Measurements from ENCODE around the gene DNLZ. TPM values are rescaled to one million over a fixed set of nuclear protein-coding genes. Genes with fewer than 3 reads are reported as not detected.

The DNLZ gene
- total RNA-seq, 4 donors from 2014 or later, result 6.8 to 29.4 (median 27.3) TPM

DNA sequence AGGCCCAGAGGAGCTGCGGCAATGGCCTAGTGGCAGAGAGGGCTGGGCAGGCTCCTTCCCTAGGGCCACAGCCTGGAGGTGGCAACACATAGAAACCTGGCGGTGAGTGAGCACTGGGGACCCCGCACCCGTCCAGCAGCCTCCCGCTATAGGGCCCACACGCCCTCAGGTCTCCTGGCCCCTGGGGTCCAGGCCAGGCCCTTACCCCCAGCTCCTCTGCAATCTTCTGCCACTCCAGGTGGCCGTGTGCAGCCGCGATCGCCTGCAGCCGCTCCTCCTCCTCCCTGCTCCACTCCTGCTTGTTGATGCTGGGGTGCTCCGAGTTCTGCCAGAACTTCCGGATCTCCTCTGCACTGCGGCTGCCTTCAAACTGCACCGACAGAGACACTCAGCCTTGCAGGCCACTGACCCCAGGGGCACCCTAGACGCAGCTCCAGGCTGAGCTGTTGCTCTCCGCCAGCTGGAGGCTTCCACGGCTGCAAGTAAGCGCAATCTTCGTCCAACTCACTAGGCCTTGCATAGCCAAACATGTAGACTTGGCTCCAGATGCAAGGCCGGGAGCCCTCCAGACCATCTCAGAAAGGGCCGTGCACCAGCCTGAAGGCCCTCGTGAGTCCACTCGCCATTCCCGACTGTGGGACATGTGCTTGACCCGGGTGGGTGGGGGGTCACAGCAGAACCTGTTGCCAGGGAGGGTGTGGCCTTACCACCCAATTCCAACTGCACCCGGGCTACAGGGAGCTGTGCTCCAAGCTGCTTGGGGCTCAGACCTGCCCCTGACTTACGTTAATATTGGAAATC lies 28.4 kb upstream of the DNLZ start:
- no peaks in the 10 kb centered on the region for H3K36me3 ChIP-seq
- intact Hi-C loops (cut with DNase I; ENCODE audit: low total_unique reads), result no loop called here
- DNase-seq, result no peak
- H3K9me3 ChIP-seq, result no peaks in the 10 kb centered on the region
- no peak overlapping the region for H3K27ac ChIP-seq
- no peaks in the 10 kb centered on the region for H3K4me1 ChIP-seq
- no peaks in the 10 kb centered on the region for H3K27me3 ChIP-seq
- TF ChIP-seq POLR2A (IDR thresholded peaks at IDR 0.05), result no peak
- TF ChIP-seq, protein P1, sequence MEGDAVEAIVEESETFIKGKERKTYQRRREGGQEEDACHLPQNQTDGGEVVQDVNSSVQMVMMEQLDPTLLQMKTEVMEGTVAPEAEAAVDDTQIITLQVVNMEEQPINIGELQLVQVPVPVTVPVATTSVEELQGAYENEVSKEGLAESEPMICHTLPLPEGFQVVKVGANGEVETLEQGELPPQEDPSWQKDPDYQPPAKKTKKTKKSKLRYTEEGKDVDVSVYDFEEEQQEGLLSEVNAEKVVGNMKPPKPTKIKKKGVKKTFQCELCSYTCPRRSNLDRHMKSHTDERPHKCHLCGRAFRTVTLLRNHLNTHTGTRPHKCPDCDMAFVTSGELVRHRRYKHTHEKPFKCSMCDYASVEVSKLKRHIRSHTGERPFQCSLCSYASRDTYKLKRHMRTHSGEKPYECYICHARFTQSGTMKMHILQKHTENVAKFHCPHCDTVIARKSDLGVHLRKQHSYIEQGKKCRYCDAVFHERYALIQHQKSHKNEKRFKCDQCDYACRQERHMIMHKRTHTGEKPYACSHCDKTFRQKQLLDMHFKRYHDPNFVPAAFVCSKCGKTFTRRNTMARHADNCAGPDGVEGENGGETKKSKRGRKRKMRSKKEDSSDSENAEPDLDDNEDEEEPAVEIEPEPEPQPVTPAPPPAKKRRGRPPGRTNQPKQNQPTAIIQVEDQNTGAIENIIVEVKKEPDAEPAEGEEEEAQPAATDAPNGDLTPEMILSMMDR (IDR thresholded peaks at IDR 0.05), result no peak
- no peak overlapping the region for H3K4me3 ChIP-seq

DNA sequence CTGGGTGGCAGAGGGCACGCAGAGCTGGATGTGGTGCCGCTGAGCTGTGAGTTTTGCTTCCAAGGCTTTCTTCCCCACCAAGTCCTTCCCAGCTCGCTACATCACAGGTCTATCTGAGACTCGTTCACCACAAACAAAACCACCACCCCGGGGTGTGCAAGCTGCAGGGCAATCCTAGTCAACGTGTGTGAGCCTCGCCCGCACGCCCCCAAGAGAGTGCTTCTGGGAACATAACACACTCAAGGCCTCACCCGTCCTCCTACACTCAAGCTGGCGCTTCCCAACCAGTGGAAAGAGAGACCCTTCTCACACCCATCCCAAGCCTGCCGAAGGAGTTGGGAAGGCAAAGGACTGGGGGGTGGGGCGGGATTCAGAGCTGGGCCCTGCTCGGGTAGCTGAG lies 25.9 kb upstream of the DNLZ start:
- Histone ChIP-seq H3K4me1 (no peaks in the 10 kb centered on the region), H3K36me3 (no peaks in the 10 kb centered on the region), H3K4me3 (no peak overlapping the region), H3K27ac (no peak overlapping the region), H3K27me3 (no peaks in the 10 kb centered on the region), H3K9me3 (no peaks in the 10 kb centered on the region)
- intact Hi-C loops (cut with DNase I; ENCODE audit: low total_unique reads), result no loop called here
- no peak for DNase-seq
- TF ChIP-seq, protein P1 (IDR thresholded peaks at IDR 0.05), result no peak
- no peak for TF ChIP-seq POLR2A (IDR thresholded peaks at IDR 0.05)

DNA sequence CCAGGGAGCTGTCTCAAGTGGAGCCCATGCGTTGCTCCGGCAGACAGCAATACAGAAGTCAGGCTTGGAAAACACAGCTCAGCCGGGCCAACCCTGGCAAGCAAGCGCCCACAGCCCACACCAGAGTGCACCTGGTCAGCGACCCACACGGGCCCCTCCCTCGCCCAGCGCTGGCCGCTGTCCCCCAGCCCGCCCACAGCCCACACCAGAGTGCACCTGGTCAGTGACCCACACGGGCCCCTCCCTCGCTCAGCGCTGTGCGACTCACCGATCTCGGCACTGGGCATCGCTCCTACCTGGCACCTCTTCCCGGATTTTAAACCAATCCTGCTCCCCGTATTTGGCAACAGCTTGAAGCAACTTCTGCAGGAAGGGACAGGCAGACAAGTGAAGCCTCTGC lies 23.7 kb upstream of the DNLZ start:
- Histone ChIP-seq H3K36me3 (no peaks in the 10 kb centered on the region), H3K4me1 (no peaks in the 10 kb centered on the region), H3K4me3 (no peak overlapping the region), H3K9me3 (no peaks in the 10 kb centered on the region), H3K27ac (no peak overlapping the region), H3K27me3 (no peaks in the 10 kb centered on the region)
- TF ChIP-seq, protein P1 (IDR thresholded peaks at IDR 0.05), result no peak
- no peak for TF ChIP-seq POLR2A (IDR thresholded peaks at IDR 0.05)
- DNase-seq, result no peak
- intact Hi-C loops (cut with DNase I; ENCODE audit: low total_unique reads), result no loop called here

DNA sequence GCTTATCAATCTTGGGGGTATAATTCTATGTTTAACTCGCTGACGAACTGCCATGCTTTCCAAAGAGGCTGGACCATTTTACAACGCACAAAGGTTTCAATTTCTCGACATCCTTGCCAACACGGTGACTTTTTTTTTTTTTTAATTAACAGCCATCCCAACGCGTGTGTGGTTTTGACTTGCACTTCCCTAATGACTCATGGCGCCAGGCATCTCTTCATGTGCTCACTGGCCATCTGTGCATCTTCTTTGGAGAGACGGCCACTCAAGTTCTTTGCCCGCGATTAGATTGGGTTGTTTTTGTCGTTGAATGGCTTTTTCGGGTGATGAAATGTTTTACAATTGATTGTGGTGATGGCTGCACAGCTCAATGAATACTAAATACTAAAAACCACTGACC lies 22.5 kb upstream of the DNLZ start:
- intact Hi-C loops (cut with DNase I; ENCODE audit: low total_unique reads), result no loop called here
- no peaks in the 10 kb centered on the region for H3K27me3 ChIP-seq
- H3K4me3 ChIP-seq, result no peak overlapping the region
- H3K27ac ChIP-seq, result no peak overlapping the region
- H3K36me3 ChIP-seq, result no peaks in the 10 kb centered on the region
- DNase-seq, result no peak
- no peaks in the 10 kb centered on the region for H3K4me1 ChIP-seq
- no peak for TF ChIP-seq POLR2A (IDR thresholded peaks at IDR 0.05)
- TF ChIP-seq, protein P1 (IDR thresholded peaks at IDR 0.05), result no peak
- H3K9me3 ChIP-seq, result no peaks in the 10 kb centered on the region

DNA sequence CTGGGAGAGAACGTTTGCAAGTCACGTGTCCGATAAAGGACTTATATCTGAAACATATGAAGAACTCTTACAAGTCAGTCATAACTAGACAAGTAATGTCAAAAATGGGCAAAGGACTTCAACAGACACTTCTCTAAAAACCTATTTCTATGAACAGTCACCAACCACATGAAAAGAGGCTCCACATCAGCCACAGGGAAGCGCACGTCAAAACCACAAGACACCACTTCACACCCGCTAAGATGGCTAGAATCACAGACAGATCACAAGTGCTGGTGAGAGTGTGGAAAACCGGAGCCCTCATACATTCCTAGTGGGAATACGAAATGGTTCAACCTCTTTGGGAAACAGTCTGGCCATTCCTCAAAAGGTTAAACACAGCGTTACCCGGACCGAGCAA lies 21.5 kb upstream of the DNLZ start:
- H3K27ac ChIP-seq, result no peak overlapping the region
- H3K36me3 ChIP-seq, result no peaks in the 10 kb centered on the region
- H3K27me3 ChIP-seq, result no peaks in the 10 kb centered on the region
- H3K4me3 ChIP-seq, result no peak overlapping the region
- intact Hi-C loops (cut with DNase I; ENCODE audit: low total_unique reads), result no loop called here
- TF ChIP-seq, protein P1 (IDR thresholded peaks at IDR 0.05), result no peak
- no peak for TF ChIP-seq POLR2A (IDR thresholded peaks at IDR 0.05)
- no peaks in the 10 kb centered on the region for H3K9me3 ChIP-seq
- H3K4me1 ChIP-seq, result no peaks in the 10 kb centered on the region
- DNase-seq, result no peak
